Measurements from ENCODE around the gene GPRC5D.

GPRC5D gene

GRCh38 chr12:12997156-12997555, 45.2 kb upstream of the GPRC5D start:
- Histone ChIP-seq H3K18ac (ENCODE audit: low read depth in 1 of 2, low read length in 2 of 2) (no peak overlapping the region), H3K23ac (ENCODE audit: low read length in 2 of 2) (no peak overlapping the region), H4K8ac (ENCODE audit: low read length) (peak overlapping the region; percentile 43), H3K79me1 (replicated peaks; ENCODE audit: low read length, poor library complexity, severe bottlenecking) (peaks cover 39% of the 10 kb centered on the region), H3K4me2 (ENCODE audit: low read length, poor library complexity, severe bottlenecking) (no peak overlapping the region), H2AK5ac (ENCODE audit: low read length, severe bottlenecking) (no peak overlapping the region), H3K9me3 (ENCODE audit: control insufficient read depth, low read length) (no peaks in the 10 kb centered on the region), H4K91ac (ENCODE audit: low read length) (no peak overlapping the region), H2BK15ac (ENCODE audit: low read depth, poor library complexity, severe bottlenecking) (no peak overlapping the region), H3K27ac (ENCODE audit: low read length, poor library complexity, severe bottlenecking) (no peak overlapping the region), H3K27me3 (ENCODE audit: control insufficient read depth in 1 of 2, insufficient read depth in 1 of 2, low read length in 2 of 2) (no peaks in the 10 kb centered on the region), H3K14ac (ENCODE audit: low read length in 2 of 2) (no peak overlapping the region), H2BK5ac (ENCODE audit: low read depth, low read length, poor library complexity, severe bottlenecking) (no peak overlapping the region), H2BK12ac (ENCODE audit: low read length in 2 of 2) (peak overlapping the region in 1 of 2 experiments; percentile 56), H3K4me3 (ENCODE audit: insufficient read depth in 1 of 2, low read depth in 1 of 2, low read length in 2 of 2) (peak overlapping the region in 1 of 2 experiments; percentile 98), H3K9ac (ENCODE audit: low read length) (peak overlapping the region; percentile 94), H2BK120ac (ENCODE audit: low read depth, low read length) (peak overlapping the region; percentile 54), H3K4me1 (ENCODE audit: control insufficient read depth, insufficient read depth, low read depth, low read length) (peaks cover 17% of the 10 kb centered on the region), H3K36me3 (ENCODE audit: control insufficient read depth in 1 of 2, insufficient read depth in 2 of 2, low read depth in 1 of 2, low read length in 2 of 2) (peaks cover 0 to 8% of the 10 kb centered on the region in 2 experiments), H2AFZ (ENCODE audit: low read depth, low read length) (no peak overlapping the region), H3K4ac (ENCODE audit: low read depth in 1 of 2, low read length in 2 of 2) (no peak overlapping the region)
- 63% methylated on average over 1 of the region's 3 CpGs for WGBS
- no peak for DNase-seq

GRCh38 chr12:12996209-12996608, 44.2 kb upstream of the GPRC5D start:
- WGBS: 100% methylated on average over 2 of the region's 3 CpGs

GRCh38 chr12:12995088-12995487, 43.1 kb upstream of the GPRC5D start:
- no peak overlapping the region for H2AK5ac ChIP-seq (ENCODE audit: low read length, severe bottlenecking)
- no peak overlapping the region for H3K18ac ChIP-seq (ENCODE audit: low read depth in 1 of 2, low read length in 2 of 2)
- no peak overlapping the region for H4K8ac ChIP-seq (ENCODE audit: low read length)
- H3K9ac ChIP-seq (ENCODE audit: low read length): no peak overlapping the region
- no peak overlapping the region for H4K91ac ChIP-seq (ENCODE audit: low read length)
- H3K36me3 ChIP-seq (ENCODE audit: control insufficient read depth in 1 of 2, insufficient read depth in 2 of 2, low read depth in 1 of 2, low read length in 2 of 2): peaks cover 0 to 8% of the 10 kb centered on the region in 2 experiments
- no peaks in the 10 kb centered on the region for H3K27me3 ChIP-seq (ENCODE audit: control insufficient read depth in 1 of 2, insufficient read depth in 1 of 2, low read length in 2 of 2)
- peaks cover 14% of the 10 kb centered on the region for H3K4me1 ChIP-seq (ENCODE audit: control insufficient read depth, insufficient read depth, low read depth, low read length)
- H3K79me1 ChIP-seq (replicated peaks; ENCODE audit: low read length, poor library complexity, severe bottlenecking): peaks cover 36% of the 10 kb centered on the region
- WGBS: no CpG with 5 or more reads among the region's 3 CpGs
- DNase-seq: no peak
- no peak overlapping the region for H2BK12ac ChIP-seq (ENCODE audit: low read length in 2 of 2)
- no peak overlapping the region for H3K27ac ChIP-seq (ENCODE audit: low read length, poor library complexity, severe bottlenecking)
- peak overlapping the region in 1 of 2 experiments; percentile 60 for H3K4ac ChIP-seq (ENCODE audit: low read depth in 1 of 2, low read length in 2 of 2)
- H3K23ac ChIP-seq (ENCODE audit: low read length in 2 of 2): no peak overlapping the region
- no peak overlapping the region for H3K4me3 ChIP-seq (ENCODE audit: insufficient read depth in 1 of 2, low read depth in 1 of 2, low read length in 2 of 2)
- no peak overlapping the region for H2BK120ac ChIP-seq (ENCODE audit: low read depth, low read length)
- H2AFZ ChIP-seq (ENCODE audit: low read depth, low read length): no peak overlapping the region
- no peak overlapping the region for H3K14ac ChIP-seq (ENCODE audit: low read length in 2 of 2)
- no peak overlapping the region for H3K4me2 ChIP-seq (ENCODE audit: low read length, poor library complexity, severe bottlenecking)
- H2BK5ac ChIP-seq (ENCODE audit: low read depth, low read length, poor library complexity, severe bottlenecking): no peak overlapping the region
- H3K9me3 ChIP-seq (ENCODE audit: control insufficient read depth, low read length): no peaks in the 10 kb centered on the region
- H2BK15ac ChIP-seq (ENCODE audit: low read depth, poor library complexity, severe bottlenecking): no peak overlapping the region

More at GRCh38 chr12:12996209-12996608, 44.2 kb upstream of the GPRC5D start:
- H3K79me1 ChIP-seq (replicated peaks; ENCODE audit: low read length, poor library complexity, severe bottlenecking): peaks cover 34% of the 10 kb centered on the region
- no peak overlapping the region for H3K18ac ChIP-seq (ENCODE audit: low read depth in 1 of 2, low read length in 2 of 2)
- H3K27me3 ChIP-seq (ENCODE audit: control insufficient read depth in 1 of 2, insufficient read depth in 1 of 2, low read length in 2 of 2): no peaks in the 10 kb centered on the region
- H3K4me3 ChIP-seq (ENCODE audit: insufficient read depth in 1 of 2, low read depth in 1 of 2, low read length in 2 of 2): peak overlapping the region in 1 of 2 experiments; percentile 98
- no peak overlapping the region for H2AFZ ChIP-seq (ENCODE audit: low read depth, low read length)
- no peak overlapping the region for H4K91ac ChIP-seq (ENCODE audit: low read length)
- no peak overlapping the region for H3K4me2 ChIP-seq (ENCODE audit: low read length, poor library complexity, severe bottlenecking)
- no peak overlapping the region for H3K14ac ChIP-seq (ENCODE audit: low read length in 2 of 2)
- no peak overlapping the region for H3K23ac ChIP-seq (ENCODE audit: low read length in 2 of 2)
- no peak for DNase-seq
- H2BK5ac ChIP-seq (ENCODE audit: low read depth, low read length, poor library complexity, severe bottlenecking): no peak overlapping the region
- no peak overlapping the region for H2BK12ac ChIP-seq (ENCODE audit: low read length in 2 of 2)
- H2BK120ac ChIP-seq (ENCODE audit: low read depth, low read length): no peak overlapping the region
- H3K4ac ChIP-seq (ENCODE audit: low read depth in 1 of 2, low read length in 2 of 2): no peak overlapping the region
- peaks cover 0 to 8% of the 10 kb centered on the region in 2 experiments for H3K36me3 ChIP-seq (ENCODE audit: control insufficient read depth in 1 of 2, insufficient read depth in 2 of 2, low read depth in 1 of 2, low read length in 2 of 2)
- H3K9ac ChIP-seq (ENCODE audit: low read length): no peak overlapping the region
- no peak overlapping the region for H4K8ac ChIP-seq (ENCODE audit: low read length)
- no peaks in the 10 kb centered on the region for H3K9me3 ChIP-seq (ENCODE audit: control insufficient read depth, low read length)
- H2BK15ac ChIP-seq (ENCODE audit: low read depth, poor library complexity, severe bottlenecking): peak overlapping the region; percentile 26
- H2AK5ac ChIP-seq (ENCODE audit: low read length, severe bottlenecking): no peak overlapping the region
- peaks cover 14% of the 10 kb centered on the region for H3K4me1 ChIP-seq (ENCODE audit: control insufficient read depth, insufficient read depth, low read depth, low read length)
- no peak overlapping the region for H3K27ac ChIP-seq (ENCODE audit: low read length, poor library complexity, severe bottlenecking)

- no peaks in the 10 kb centered on the region for H3K27me3 ChIP-seq (ENCODE audit: control insufficient read depth in 1 of 2, insufficient read depth in 1 of 2, low read length in 2 of 2)
- no peak overlapping the region for H2BK15ac ChIP-seq (ENCODE audit: low read depth, poor library complexity, severe bottlenecking)
These were observed 41.4 kb upstream of the GPRC5D start for GRCh38 chr12:12993367-12993766.

More at GRCh38 chr12:12993367-12993766, 41.4 kb upstream of the GPRC5D start:
- Histone ChIP-seq H3K14ac (ENCODE audit: low read length in 2 of 2) (no peak overlapping the region), H2AK5ac (ENCODE audit: low read length, severe bottlenecking) (no peak overlapping the region), H4K8ac (ENCODE audit: low read length) (peak overlapping the region; percentile 81), H3K9me3 (ENCODE audit: control insufficient read depth, low read length) (no peaks in the 10 kb centered on the region), H3K23ac (ENCODE audit: low read length in 2 of 2) (no peak overlapping the region), H3K36me3 (ENCODE audit: control insufficient read depth in 1 of 2, insufficient read depth in 2 of 2, low read depth in 1 of 2, low read length in 2 of 2) (peaks cover 7 to 22% of the 10 kb centered on the region in 2 experiments), H3K27ac (ENCODE audit: low read length, poor library complexity, severe bottlenecking) (peak overlapping the region; percentile 87), H2AFZ (ENCODE audit: low read depth, low read length) (no peak overlapping the region), H3K4me3 (ENCODE audit: insufficient read depth in 1 of 2, low read depth in 1 of 2, low read length in 2 of 2) (peak overlapping the region in 1 of 2 experiments; percentile 60), H3K9ac (ENCODE audit: low read length) (peak overlapping the region; percentile 88), H2BK5ac (ENCODE audit: low read depth, low read length, poor library complexity, severe bottlenecking) (no peak overlapping the region), H4K91ac (ENCODE audit: low read length) (no peak overlapping the region), H3K4me1 (ENCODE audit: control insufficient read depth, insufficient read depth, low read depth, low read length) (peaks cover 12% of the 10 kb centered on the region), H3K4ac (ENCODE audit: low read depth in 1 of 2, low read length in 2 of 2) (no peak overlapping the region), H3K18ac (ENCODE audit: low read depth in 1 of 2, low read length in 2 of 2) (peak overlapping the region in 1 of 2 experiments; percentile 81), H3K4me2 (ENCODE audit: low read length, poor library complexity, severe bottlenecking) (no peak overlapping the region), H2BK12ac (ENCODE audit: low read length in 2 of 2) (peak overlapping the region in 1 of 2 experiments; percentile 85), H3K79me1 (replicated peaks; ENCODE audit: low read length, poor library complexity, severe bottlenecking) (peaks cover 33% of the 10 kb centered on the region), H2BK120ac (ENCODE audit: low read depth, low read length) (no peak overlapping the region)
- DNase-seq: no peak
- 97% methylated on average over 4 of the region's 4 CpGs for WGBS
